Measurements from ENCODE around the gene ATP6V1G3.

ATP6V1G3 gene

GRCh38 chr1:198491596-198491995 lies 48.9 kb downstream of the ATP6V1G3 start:
- H3K9me3 ChIP-seq (replicated peaks in 1 of 2; ENCODE audit: control insufficient read depth in 2 of 2, insufficient read depth in 1 of 2, low read depth in 1 of 2, low read length in 2 of 2) = no peaks in the 10 kb centered on the region
- no peak overlapping the region for H3K23ac ChIP-seq (ENCODE audit: low read depth, low read length, poor library complexity)
- no peak overlapping the region for H3K4me3 ChIP-seq (ENCODE audit: low read length in 2 of 2)
- no peaks in the 10 kb centered on the region for H3K4me1 ChIP-seq (ENCODE audit: control insufficient read depth in 2 of 2, insufficient read depth in 1 of 2, low read depth in 1 of 2, low read length in 2 of 2)
- no peak overlapping the region for H3K4me2 ChIP-seq (ENCODE audit: insufficient read depth, low read length, poor library complexity, severe bottlenecking)
- WGBS, 2 donors (ENCODE audit: extremely low coverage in 2 of 2, insufficient read length in 2 of 2, insufficient replicate concordance in 1 of 2) = no CpG with 5 or more reads among the region's 3 CpGs
- no peaks in the 10 kb centered on the region for H3K36me3 ChIP-seq (replicated peaks in 1 of 2; ENCODE audit: control insufficient read depth in 2 of 2, insufficient read depth in 2 of 2, low read length in 2 of 2)
- no peak overlapping the region for H2BK120ac ChIP-seq (ENCODE audit: low read depth, low read length)
- H4K91ac ChIP-seq (ENCODE audit: low read depth, low read length, poor library complexity) = no peak overlapping the region
- no peak overlapping the region for H3K9ac ChIP-seq (ENCODE audit: low read depth, low read length, poor library complexity)
- no peak overlapping the region for H3K4ac ChIP-seq (ENCODE audit: low read length)
- no peak for DNase-seq (ENCODE audit: low spot score)
- H2AK5ac ChIP-seq (ENCODE audit: low read depth, low read length) = no peak overlapping the region
- no peak overlapping the region for H2BK5ac ChIP-seq (ENCODE audit: low read length)
- no peak overlapping the region for H2BK15ac ChIP-seq (ENCODE audit: low read length)
- no peak overlapping the region for H4K8ac ChIP-seq (ENCODE audit: low read depth, low read length)
- no peak overlapping the region for H3K27ac ChIP-seq (replicated peaks; ENCODE audit: low read length)
- H2BK12ac ChIP-seq (ENCODE audit: low read length) = no peak overlapping the region
- H2AFZ ChIP-seq (ENCODE audit: low read length) = no peak overlapping the region
- H3K27me3 ChIP-seq (ENCODE audit: control insufficient read depth in 3 of 3, insufficient read depth in 3 of 3, low read depth in 1 of 3, low read length in 3 of 3) = no peaks in the 10 kb centered on the region
- H3K14ac ChIP-seq (ENCODE audit: low read length) = no peak overlapping the region
- H3K18ac ChIP-seq (ENCODE audit: low read length) = no peak overlapping the region
- no peaks in the 10 kb centered on the region for H3K79me1 ChIP-seq (ENCODE audit: low read depth, low read length)

- WGBS, 2 donors (ENCODE audit: extremely low coverage in 2 of 2, insufficient read length in 2 of 2, insufficient replicate concordance in 1 of 2) = no CpG with 5 or more reads among the region's 6 CpGs
- H4K91ac ChIP-seq (ENCODE audit: low read depth, low read length, poor library complexity) = no peak overlapping the region
- no peak overlapping the region for H3K27ac ChIP-seq (replicated peaks; ENCODE audit: low read length)
- no peak overlapping the region for H2AK5ac ChIP-seq (ENCODE audit: low read depth, low read length)
- H2BK5ac ChIP-seq (ENCODE audit: low read length) = no peak overlapping the region
- no peaks in the 10 kb centered on the region for H3K36me3 ChIP-seq (replicated peaks in 1 of 2; ENCODE audit: control insufficient read depth in 2 of 2, insufficient read depth in 2 of 2, low read length in 2 of 2)
- peak overlapping the region; percentile 75 for H2AFZ ChIP-seq (ENCODE audit: low read length)
- no peak overlapping the region for H3K4me2 ChIP-seq (ENCODE audit: insufficient read depth, low read length, poor library complexity, severe bottlenecking)
- no peak overlapping the region for H3K14ac ChIP-seq (ENCODE audit: low read length)
- no peak overlapping the region for H2BK120ac ChIP-seq (ENCODE audit: low read depth, low read length)
- no peak for DNase-seq (ENCODE audit: low spot score)
- no peak overlapping the region for H3K18ac ChIP-seq (ENCODE audit: low read length)
- H3K23ac ChIP-seq (ENCODE audit: low read depth, low read length, poor library complexity) = no peak overlapping the region
- H3K79me1 ChIP-seq (ENCODE audit: low read depth, low read length) = no peaks in the 10 kb centered on the region
- no peak overlapping the region for H2BK15ac ChIP-seq (ENCODE audit: low read length)
- no peak overlapping the region for H2BK12ac ChIP-seq (ENCODE audit: low read length)
- no peaks in the 10 kb centered on the region for H3K27me3 ChIP-seq (ENCODE audit: control insufficient read depth in 3 of 3, insufficient read depth in 3 of 3, low read depth in 1 of 3, low read length in 3 of 3)
- H3K4ac ChIP-seq (ENCODE audit: low read length) = no peak overlapping the region
- no peaks in the 10 kb centered on the region for H3K4me1 ChIP-seq (ENCODE audit: control insufficient read depth in 2 of 2, insufficient read depth in 1 of 2, low read depth in 1 of 2, low read length in 2 of 2)
- H3K9ac ChIP-seq (ENCODE audit: low read depth, low read length, poor library complexity) = no peak overlapping the region
- H3K9me3 ChIP-seq (replicated peaks in 1 of 2; ENCODE audit: control insufficient read depth in 2 of 2, insufficient read depth in 1 of 2, low read depth in 1 of 2, low read length in 2 of 2) = no peaks in the 10 kb centered on the region
- H4K8ac ChIP-seq (ENCODE audit: low read depth, low read length) = no peak overlapping the region
- no peak overlapping the region for H3K4me3 ChIP-seq (ENCODE audit: low read length in 2 of 2)
These were observed 49.5 kb downstream of the ATP6V1G3 start for GRCh38 chr1:198491028-198491427.

GRCh38 chr1:198490224-198490623 lies 50.3 kb downstream of the ATP6V1G3 start:
- Histone ChIP-seq H2AK5ac (ENCODE audit: low read depth, low read length) (no peak overlapping the region), H4K91ac (ENCODE audit: low read depth, low read length, poor library complexity) (no peak overlapping the region), H3K79me1 (ENCODE audit: low read depth, low read length) (no peaks in the 10 kb centered on the region), H2AFZ (ENCODE audit: low read length) (no peak overlapping the region), H3K9ac (ENCODE audit: low read depth, low read length, poor library complexity) (no peak overlapping the region), H3K36me3 (replicated peaks in 1 of 2; ENCODE audit: control insufficient read depth in 2 of 2, insufficient read depth in 2 of 2, low read length in 2 of 2) (no peaks in the 10 kb centered on the region), H3K4me1 (ENCODE audit: control insufficient read depth in 2 of 2, insufficient read depth in 1 of 2, low read depth in 1 of 2, low read length in 2 of 2) (no peaks in the 10 kb centered on the region), H4K8ac (ENCODE audit: low read depth, low read length) (no peak overlapping the region), H2BK5ac (ENCODE audit: low read length) (no peak overlapping the region), H3K9me3 (replicated peaks in 1 of 2; ENCODE audit: control insufficient read depth in 2 of 2, insufficient read depth in 1 of 2, low read depth in 1 of 2, low read length in 2 of 2) (no peaks in the 10 kb centered on the region), H2BK12ac (ENCODE audit: low read length) (no peak overlapping the region), H3K18ac (ENCODE audit: low read length) (no peak overlapping the region), H3K27ac (replicated peaks; ENCODE audit: low read length) (no peak overlapping the region), H3K14ac (ENCODE audit: low read length) (no peak overlapping the region), H3K4me2 (ENCODE audit: insufficient read depth, low read length, poor library complexity, severe bottlenecking) (no peak overlapping the region), H2BK120ac (ENCODE audit: low read depth, low read length) (no peak overlapping the region), H3K27me3 (ENCODE audit: control insufficient read depth in 3 of 3, insufficient read depth in 3 of 3, low read depth in 1 of 3, low read length in 3 of 3) (no peaks in the 10 kb centered on the region), H3K4ac (ENCODE audit: low read length) (no peak overlapping the region), H3K4me3 (ENCODE audit: low read length in 2 of 2) (no peak overlapping the region), H3K23ac (ENCODE audit: low read depth, low read length, poor library complexity) (no peak overlapping the region), H2BK15ac (ENCODE audit: low read length) (no peak overlapping the region)
- no CpG with 5 or more reads among the region's 1 CpG for WGBS, 2 donors (ENCODE audit: extremely low coverage in 2 of 2, insufficient read length in 2 of 2, insufficient replicate concordance in 1 of 2)
- DNase-seq (ENCODE audit: low spot score) = no peak

DNA sequence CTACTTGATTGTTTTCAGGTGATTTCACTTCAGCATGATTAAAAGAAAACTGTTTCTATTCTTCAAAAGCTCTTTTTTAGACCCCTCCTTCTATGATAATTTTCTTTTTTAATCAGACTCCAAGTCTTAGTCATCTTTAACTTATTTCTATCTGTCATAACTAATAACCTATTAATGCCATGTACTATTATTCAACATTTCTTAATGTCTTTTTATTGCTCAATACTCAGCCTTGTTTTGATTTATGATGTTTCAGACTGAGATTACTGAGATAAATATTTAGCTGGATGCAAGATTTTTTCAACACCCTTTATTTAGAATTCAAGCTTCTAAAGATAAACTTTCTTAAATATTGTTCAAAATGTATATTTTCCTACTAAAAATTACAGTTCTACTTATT lies 53.6 kb downstream of the ATP6V1G3 start:
- H3K9me3 ChIP-seq (replicated peaks in 1 of 2; ENCODE audit: control insufficient read depth in 2 of 2, insufficient read depth in 1 of 2, low read depth in 1 of 2, low read length in 2 of 2) = no peaks in the 10 kb centered on the region
- H3K4me3 ChIP-seq (ENCODE audit: low read length in 2 of 2) = no peak overlapping the region
- no peaks in the 10 kb centered on the region for H3K79me1 ChIP-seq (ENCODE audit: low read depth, low read length)
- H4K8ac ChIP-seq (ENCODE audit: low read depth, low read length) = no peak overlapping the region
- no peak overlapping the region for H3K4ac ChIP-seq (ENCODE audit: low read length)
- no peak for DNase-seq (ENCODE audit: low spot score)
- no peak overlapping the region for H3K4me2 ChIP-seq (ENCODE audit: insufficient read depth, low read length, poor library complexity, severe bottlenecking)
- H3K36me3 ChIP-seq (replicated peaks in 1 of 2; ENCODE audit: control insufficient read depth in 2 of 2, insufficient read depth in 2 of 2, low read length in 2 of 2) = no peaks in the 10 kb centered on the region
- H3K23ac ChIP-seq (ENCODE audit: low read depth, low read length, poor library complexity) = no peak overlapping the region
- H2AK5ac ChIP-seq (ENCODE audit: low read depth, low read length) = no peak overlapping the region
- H3K27ac ChIP-seq (replicated peaks; ENCODE audit: low read length) = no peak overlapping the region
- no peak overlapping the region for H2BK5ac ChIP-seq (ENCODE audit: low read length)
- no peak overlapping the region for H2BK12ac ChIP-seq (ENCODE audit: low read length)
- H2BK15ac ChIP-seq (ENCODE audit: low read length) = no peak overlapping the region
- H2BK120ac ChIP-seq (ENCODE audit: low read depth, low read length) = no peak overlapping the region
- H3K27me3 ChIP-seq (ENCODE audit: control insufficient read depth in 3 of 3, insufficient read depth in 3 of 3, low read depth in 1 of 3, low read length in 3 of 3) = no peaks in the 10 kb centered on the region
- no peaks in the 10 kb centered on the region for H3K4me1 ChIP-seq (ENCODE audit: control insufficient read depth in 2 of 2, insufficient read depth in 1 of 2, low read depth in 1 of 2, low read length in 2 of 2)
- no peak overlapping the region for H3K14ac ChIP-seq (ENCODE audit: low read length)
- H3K18ac ChIP-seq (ENCODE audit: low read length) = no peak overlapping the region
- H3K9ac ChIP-seq (ENCODE audit: low read depth, low read length, poor library complexity) = no peak overlapping the region
- no peak overlapping the region for H2AFZ ChIP-seq (ENCODE audit: low read length)
- H4K91ac ChIP-seq (ENCODE audit: low read depth, low read length, poor library complexity) = no peak overlapping the region
